DMS53 (cell line): ENCODE measurements around the gene BRINP3.
A peak's percentile ranks its signal among the peaks of the same experiment; 100 is the strongest.

Experiments
- DNase-seq: peaks from one replicate; lab custom pipeline; 2025; lab: John Stamatoyannopoulos, UW

Gene BRINP3

GRCh38 chr1:190104961-190105360 is 372.7 kb downstream of the BRINP3 start:
- peak; percentile 6 for DNase-seq

- peak; percentile 78 for DNase-seq
Measured at GRCh38 chr1:190102757-190103326, 374.8 kb downstream of the BRINP3 start.

DNA sequence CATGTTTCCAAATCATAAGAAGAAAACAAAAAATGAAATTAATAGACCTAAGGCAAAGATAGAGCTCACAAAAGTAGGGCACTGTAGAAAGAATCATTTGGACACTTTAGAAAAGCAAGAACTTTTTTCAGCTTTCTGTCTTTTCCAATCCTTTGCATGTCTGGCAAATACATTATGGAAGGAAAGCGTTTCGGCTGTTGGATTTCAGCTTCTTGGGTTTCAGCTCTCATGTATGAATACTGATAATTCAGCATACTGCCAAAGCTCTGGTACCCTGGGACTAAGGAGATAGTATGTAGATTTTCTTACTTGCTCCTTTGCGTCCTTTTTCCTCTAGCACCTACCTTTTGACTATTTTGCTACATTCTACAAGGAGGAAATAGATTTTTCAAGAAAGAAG is 375.9 kb downstream of the BRINP3 start:
- peak; percentile 15 for DNase-seq

DNA sequence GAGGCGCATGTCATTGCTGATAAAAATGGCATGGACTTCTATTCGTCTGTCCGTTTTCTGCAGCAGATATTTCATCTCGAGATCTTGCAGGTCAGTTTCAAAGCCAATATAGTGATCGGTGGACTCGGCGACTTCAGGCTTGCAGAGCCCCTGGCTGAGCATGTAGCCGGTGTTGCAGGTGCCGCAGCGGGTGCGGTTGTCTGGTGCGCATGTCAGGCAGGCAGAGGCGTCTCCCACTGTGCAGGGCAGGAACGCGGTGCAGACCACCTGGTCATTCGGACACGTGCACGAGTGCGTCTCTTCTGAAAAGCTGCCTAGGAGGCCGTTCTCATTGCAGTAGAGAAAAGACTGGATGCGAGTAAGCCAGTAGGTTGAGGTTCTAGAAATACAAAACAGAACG is 378.9 kb downstream of the BRINP3 start:
- no peak for DNase-seq

GRCh38 chr1:190098107-190098506 is 379.6 kb downstream of the BRINP3 start:
- no peak for DNase-seq

- DNase-seq, result no peak
Measured at GRCh38 chr1:190095596-190095995, 382.1 kb downstream of the BRINP3 start.

GRCh38 chr1:190084552-190084951 is 393.1 kb downstream of the BRINP3 start:
- peak; percentile 45 for DNase-seq

- DNase-seq, result no peak
Measured at GRCh38 chr1:190068304-190068703, 409.4 kb downstream of the BRINP3 start.

- DNase-seq, result peak; percentile 30
Measured at GRCh38 chr1:190067592-190067991, 410.1 kb downstream of the BRINP3 start.

GRCh38 chr1:190066011-190066410 is 411.7 kb downstream of the BRINP3 start:
- no peak for DNase-seq

DNA sequence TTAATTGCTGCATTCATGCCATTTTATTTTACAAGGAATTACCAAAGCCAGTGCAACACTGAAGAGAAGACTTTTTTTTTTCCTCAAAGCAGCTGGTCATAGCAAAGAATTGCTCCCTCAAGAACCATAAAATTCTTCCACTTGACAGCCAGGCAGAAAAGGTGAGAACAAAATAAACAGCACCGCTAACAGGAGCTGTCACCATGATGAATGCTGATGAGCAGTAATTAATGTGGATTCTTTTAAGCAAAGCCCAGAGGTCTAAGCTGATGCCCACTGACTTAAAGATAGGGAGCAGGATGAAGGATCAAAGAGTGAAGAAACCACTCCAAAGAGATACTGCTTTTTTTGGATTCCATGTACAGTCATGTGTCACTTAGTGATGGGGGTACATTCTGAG is 428.4 kb downstream of the BRINP3 start:
- peak; percentile 26 for DNase-seq
